ENCODE results near the gene ANKRD34A. TPM values are rescaled to one million over a fixed set of nuclear protein-coding genes. Genes with fewer than 3 reads are reported as not detected.
A peak's percentile ranks its signal among the peaks of the same experiment; 100 is the strongest.

Gene ANKRD34A
- total RNA-seq, 2 experiments from 2014 or later: 3.7 to 4.3 TPM

- intact Hi-C loops (cut with micrococcal nuclease): no loop called here
- CTCF ChIA-PET: interaction anchor here (0.7 to 8.5 kb wide), 18 partner anchors 9 to 133 kb away, joined by 3 to 230 read pairs (median 6); partner anchors contain the start of genes ANKRD34A, LIX1L, NUDT17 and POLR3GL
- peaks cover 5% of the 10 kb centered on the region for H3K4me1 Mint-ChIP-seq (ENCODE audit: low read depth)
- peak; percentile 93 for DNase-seq
- no peaks in the 10 kb centered on the region for H3K9me3 Mint-ChIP-seq
- no peaks in the 10 kb centered on the region for H3K27me3 Mint-ChIP-seq (ENCODE audit: low read depth)
- no peak overlapping the region for H3K27ac Mint-ChIP-seq
- no peaks in the 10 kb centered on the region for H3K36me3 Mint-ChIP-seq (ENCODE audit: low read depth)
- no peak overlapping the region for H3K4me3 Mint-ChIP-seq
Observed at GRCh38 chr1:145978854-145979745, 14.7 kb upstream of the ANKRD34A start.

- no peak overlapping the region for H3K27ac Mint-ChIP-seq
- CTCF ChIA-PET: interaction anchor here (0.7 to 8.5 kb wide), 20 partner anchors 9 to 133 kb away, joined by 3 to 230 read pairs (median 8); partner anchors contain the start of genes ANKRD34A, LIX1L, NUDT17 and PIAS3
- no peaks in the 10 kb centered on the region for H3K9me3 Mint-ChIP-seq
- DNase-seq: no peak
- H3K4me1 Mint-ChIP-seq (ENCODE audit: low read depth): peaks cover 8% of the 10 kb centered on the region
- H3K36me3 Mint-ChIP-seq (ENCODE audit: low read depth): no peaks in the 10 kb centered on the region
- no peaks in the 10 kb centered on the region for H3K27me3 Mint-ChIP-seq (ENCODE audit: low read depth)
- intact Hi-C loops (cut with micrococcal nuclease): no loop called here
- no peak overlapping the region for H3K4me3 Mint-ChIP-seq
Observed at GRCh38 chr1:145978471-145978853, 14.1 kb upstream of the ANKRD34A start.

GRCh38 chr1:145977486-145978470 lies 13.4 kb upstream of the ANKRD34A start:
- CTCF ChIA-PET: interaction anchor here (0.6 to 8.5 kb wide), 36 partner anchors 10 to 294 kb away, joined by 3 to 230 read pairs (median 6); partner anchors contain the start of genes ANKRD34A, LIX1L, NUDT17 and PIAS3
- intact Hi-C loops (cut with micrococcal nuclease): loop anchor here (1.0 kb wide), 6 partner anchors 8 to 132 kb away; partner anchors contain the start of genes ANKRD34A, NUDT17 and POLR3GL
- DNase-seq: peak; percentile 89
- Mint-ChIP-seq H3K36me3 (ENCODE audit: low read depth) (no peaks in the 10 kb centered on the region), H3K4me3 (peak overlapping the region; percentile 51), H3K27me3 (ENCODE audit: low read depth) (no peaks in the 10 kb centered on the region), H3K9me3 (no peaks in the 10 kb centered on the region), H3K4me1 (ENCODE audit: low read depth) (peaks cover 14% of the 10 kb centered on the region), H3K27ac (no peak overlapping the region)

GRCh38 chr1:145977016-145977415 lies 12.6 kb upstream of the ANKRD34A start:
- no peak overlapping the region for H3K27ac Mint-ChIP-seq
- CTCF ChIA-PET: interaction anchor here (0.6 to 8.5 kb wide), 28 partner anchors 9 to 149 kb away, joined by 3 to 230 read pairs (median 6); partner anchors contain the start of genes ANKRD34A, LIX1L, PIAS3 and POLR3GL
- H3K4me3 Mint-ChIP-seq: no peak overlapping the region
- H3K36me3 Mint-ChIP-seq (ENCODE audit: low read depth): no peaks in the 10 kb centered on the region
- H3K9me3 Mint-ChIP-seq: no peaks in the 10 kb centered on the region
- H3K27me3 Mint-ChIP-seq (ENCODE audit: low read depth): no peaks in the 10 kb centered on the region
- H3K4me1 Mint-ChIP-seq (ENCODE audit: low read depth): peaks cover 14% of the 10 kb centered on the region
- intact Hi-C loops (cut with micrococcal nuclease): loop anchor here (1.0 kb wide), 6 partner anchors 8 to 132 kb away; partner anchors contain the start of genes ANKRD34A, NUDT17 and POLR3GL
- no peak for DNase-seq

- intact Hi-C loops (cut with micrococcal nuclease): no loop called here
- Mint-ChIP-seq H3K27ac (no peak overlapping the region), H3K4me1 (ENCODE audit: low read depth) (peaks cover 19% of the 10 kb centered on the region), H3K27me3 (ENCODE audit: low read depth) (no peaks in the 10 kb centered on the region), H3K4me3 (no peak overlapping the region), H3K36me3 (ENCODE audit: low read depth) (no peaks in the 10 kb centered on the region), H3K9me3 (no peaks in the 10 kb centered on the region)
- CTCF ChIA-PET: interaction anchor here (8.5 kb wide), 1 partner anchor 34 kb away, joined by 230 read pairs; no protein-coding TSS in a partner anchor
- no peak for DNase-seq
Observed at GRCh38 chr1:145975216-145975615, 10.8 kb upstream of the ANKRD34A start.

GRCh38 chr1:145974721-145975120 lies 10.3 kb upstream of the ANKRD34A start:
- intact Hi-C loops (cut with micrococcal nuclease): no loop called here
- Mint-ChIP-seq H3K9me3 (no peaks in the 10 kb centered on the region), H3K4me3 (no peak overlapping the region), H3K27ac (no peak overlapping the region), H3K4me1 (ENCODE audit: low read depth) (peaks cover 20% of the 10 kb centered on the region), H3K27me3 (ENCODE audit: low read depth) (no peaks in the 10 kb centered on the region), H3K36me3 (ENCODE audit: low read depth) (no peaks in the 10 kb centered on the region)
- CTCF ChIA-PET: interaction anchor here (8.5 kb wide), 1 partner anchor 34 kb away, joined by 230 read pairs; no protein-coding TSS in a partner anchor
- no peak for DNase-seq

GRCh38 chr1:145972580-145972979 lies 8.2 kb upstream of the ANKRD34A start:
- intact Hi-C loops (cut with micrococcal nuclease): no loop called here
- CTCF ChIA-PET: interaction anchor here (1.0 kb wide), 1 partner anchor 127 kb away, joined by 3 read pairs; the partner anchor contains the start of gene NUDT17
- no peaks in the 10 kb centered on the region for H3K27me3 Mint-ChIP-seq (ENCODE audit: low read depth)
- peaks cover 5% of the 10 kb centered on the region for H3K36me3 Mint-ChIP-seq (ENCODE audit: low read depth)
- no peak overlapping the region for H3K4me3 Mint-ChIP-seq
- DNase-seq: no peak
- no peak overlapping the region for H3K27ac Mint-ChIP-seq
- peaks cover under 1% of the 10 kb centered on the region for H3K9me3 Mint-ChIP-seq
- H3K4me1 Mint-ChIP-seq (ENCODE audit: low read depth): peaks cover 27% of the 10 kb centered on the region

GRCh38 chr1:145967288-145967687 lies 2.9 kb upstream of the ANKRD34A start:
- intact Hi-C loops (cut with micrococcal nuclease): no loop called here
- H3K27me3 Mint-ChIP-seq (ENCODE audit: low read depth): no peaks in the 10 kb centered on the region
- no peak overlapping the region for H3K27ac Mint-ChIP-seq
- H3K4me1 Mint-ChIP-seq (ENCODE audit: low read depth): peaks cover 28% of the 10 kb centered on the region
- DNase-seq: no peak
- no peak overlapping the region for H3K4me3 Mint-ChIP-seq
- H3K36me3 Mint-ChIP-seq (ENCODE audit: low read depth): peaks cover 10% of the 10 kb centered on the region
- peaks cover 6% of the 10 kb centered on the region for H3K9me3 Mint-ChIP-seq
- CTCF ChIA-PET: interaction anchor here (2.0 to 3.1 kb wide), 3 partner anchors 10 to 40 kb away, joined by 11 to 17 read pairs (median 12); no protein-coding TSS in a partner anchor

GRCh38 chr1:145965119-145965744 lies 857 bp upstream of the ANKRD34A start:
- no peaks in the 10 kb centered on the region for H3K27me3 Mint-ChIP-seq (ENCODE audit: low read depth)
- peak overlapping the region; percentile 84 for H3K27ac Mint-ChIP-seq
- CTCF ChIA-PET: interaction anchor here (0.6 to 3.6 kb wide), 8 partner anchors 12 to 141 kb away, joined by 3 to 44 read pairs (median 4); partner anchors contain the start of genes PIAS3, POLR3C and RNF115
- intact Hi-C loops (cut with micrococcal nuclease): no loop called here
- H3K36me3 Mint-ChIP-seq (ENCODE audit: low read depth): peaks cover 10% of the 10 kb centered on the region
- DNase-seq: no peak
- H3K4me3 Mint-ChIP-seq: peak overlapping the region; percentile 97
- peaks cover 29% of the 10 kb centered on the region for H3K4me1 Mint-ChIP-seq (ENCODE audit: low read depth)
- H3K9me3 Mint-ChIP-seq: peaks cover 6% of the 10 kb centered on the region

- Mint-ChIP-seq H3K27ac (peak overlapping the region; percentile 84), H3K9me3 (peaks cover 6% of the 10 kb centered on the region), H3K27me3 (ENCODE audit: low read depth) (no peaks in the 10 kb centered on the region), H3K36me3 (ENCODE audit: low read depth) (peaks cover 9% of the 10 kb centered on the region), H3K4me3 (peak overlapping the region; percentile 97), H3K4me1 (ENCODE audit: low read depth) (peaks cover 41% of the 10 kb centered on the region)
- intact Hi-C loops (cut with micrococcal nuclease): loop anchor here (1.0 kb wide), 6 partner anchors 7 to 73 kb away; partner anchors contain the start of genes PEX11B, RBM8A and TXNIP
- no peak for DNase-seq
- CTCF ChIA-PET: interaction anchor here (0.6 to 3.6 kb wide), 13 partner anchors 9 to 139 kb away, joined by 3 to 44 read pairs (median 4); partner anchors contain the start of genes PEX11B, PIAS3, POLR3C and RBM8A
Observed at GRCh38 chr1:145963265-145964019, 933 bp downstream of the ANKRD34A start.
